NCI-H1105 treated with DMSO at 0.1 percent for 48 hours (cell line): Measurements from ENCODE around the gene TTC12.
"Not testable (repeated sequence)": the region's sequence is repeated elsewhere in the genome, so short reads cannot be mapped to it uniquely, and the experiment has no call there.

ENCODE experiments used
- DNase-seq: peaks from one replicate; lab custom pipeline; 2025; lab: John Stamatoyannopoulos, UW

Gene TTC12

DNA sequence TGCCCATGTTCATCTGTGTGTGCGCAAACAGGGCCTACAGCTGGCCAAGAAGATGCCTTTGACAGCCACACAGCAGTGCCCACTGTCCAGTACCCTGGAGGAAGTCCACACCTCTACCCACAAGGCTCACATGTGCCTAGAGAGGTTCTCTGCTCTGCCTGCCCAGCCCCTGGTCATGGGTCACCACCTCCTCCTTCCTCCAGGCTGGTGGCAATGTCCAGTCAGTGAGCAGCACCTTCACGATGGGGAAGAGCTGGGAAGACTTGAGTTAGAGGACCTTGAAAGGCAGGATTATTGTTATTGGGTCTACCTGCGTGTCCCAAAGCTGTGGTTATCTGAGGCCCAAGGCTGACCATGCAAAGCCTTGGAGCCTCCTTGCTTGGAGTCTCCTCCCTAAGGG lies 28.4 kb upstream of the TTC12 start:
- no peak for DNase-seq

GRCh38 chr11:113286509-113287497 lies 27.6 kb upstream of the TTC12 start:
- no peak for DNase-seq

DNA sequence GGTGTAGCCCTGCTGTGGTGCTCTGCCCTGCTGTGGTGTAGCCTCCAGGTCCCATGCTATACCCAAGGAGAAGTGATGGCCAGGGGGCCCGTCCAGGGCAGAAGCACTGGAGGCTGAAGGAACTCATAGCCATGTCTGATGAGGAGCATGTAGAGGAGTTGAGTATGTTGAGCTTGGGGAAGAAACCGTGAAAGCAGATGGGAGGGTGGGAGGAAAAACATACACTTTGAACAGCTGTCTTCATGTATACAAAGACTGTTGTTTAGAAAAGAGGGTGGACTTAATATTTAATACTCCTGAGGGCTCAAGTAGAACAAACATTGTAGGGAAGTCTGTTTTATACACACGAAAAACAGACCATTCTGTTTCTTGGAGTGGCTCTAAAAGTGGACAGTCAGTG lies 26.6 kb upstream of the TTC12 start:
- no peak for DNase-seq

- no peak for DNase-seq
Measured at GRCh38 chr11:113288286-113288863, 26.0 kb upstream of the TTC12 start.

DNA sequence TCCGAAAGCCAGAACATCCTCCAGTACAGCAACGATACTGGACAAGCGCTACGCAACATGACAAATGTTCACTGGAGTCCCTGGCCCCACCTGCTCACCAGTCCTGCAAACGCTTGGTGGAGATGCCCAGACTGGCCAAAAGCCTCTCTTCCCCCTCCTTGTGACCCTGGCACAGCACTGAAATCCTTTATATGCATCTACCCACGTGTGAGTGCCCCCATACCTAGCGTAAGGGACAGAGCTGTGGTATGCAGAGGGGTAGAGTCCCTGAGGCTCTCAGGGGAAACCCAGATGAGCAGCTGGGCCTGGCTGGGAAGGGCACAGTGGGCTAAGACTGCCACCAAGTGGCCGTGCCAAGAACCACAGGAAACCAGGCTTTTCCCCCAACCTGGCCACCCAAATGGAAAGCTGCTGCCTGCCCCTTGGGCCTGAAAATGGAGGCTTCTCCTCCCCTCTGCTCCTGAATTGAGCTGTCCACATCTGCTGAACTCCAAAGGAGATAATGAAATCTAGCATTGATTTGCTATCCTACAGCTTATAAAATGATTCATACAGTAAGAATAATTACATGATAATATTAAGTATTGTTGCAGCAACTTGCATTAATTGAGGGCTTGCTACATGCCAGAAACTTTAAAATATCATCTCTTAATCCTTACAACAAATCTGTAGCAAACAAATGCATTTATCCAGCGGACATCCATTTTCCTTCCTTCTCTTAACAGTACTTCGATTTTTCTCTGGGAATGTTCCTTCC lies 24.8 kb upstream of the TTC12 start:
- DNase-seq: peak; percentile 64

DNA sequence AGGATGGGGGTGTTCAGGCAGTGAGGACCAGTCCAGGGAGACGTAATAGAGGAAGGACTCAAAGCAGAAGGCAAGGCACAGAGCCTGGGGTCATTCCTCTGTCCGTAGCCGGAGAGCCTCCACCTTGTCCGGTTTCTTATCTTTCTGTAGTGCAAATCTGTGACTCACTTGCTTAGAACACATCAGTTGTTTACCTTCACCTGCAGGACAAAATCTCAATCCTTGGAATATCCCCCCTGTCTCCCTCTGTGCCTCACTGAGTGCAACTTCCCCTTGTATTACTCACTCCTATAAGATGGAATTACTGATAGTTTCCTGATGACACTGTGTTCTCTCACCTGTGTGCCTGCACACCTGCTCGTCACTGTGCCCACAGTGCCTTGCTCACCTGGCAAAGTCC lies 20.4 kb upstream of the TTC12 start:
- DNase-seq: no peak

GRCh38 chr11:113295993-113296392 lies 18.4 kb upstream of the TTC12 start:
- no peak for DNase-seq

DNA sequence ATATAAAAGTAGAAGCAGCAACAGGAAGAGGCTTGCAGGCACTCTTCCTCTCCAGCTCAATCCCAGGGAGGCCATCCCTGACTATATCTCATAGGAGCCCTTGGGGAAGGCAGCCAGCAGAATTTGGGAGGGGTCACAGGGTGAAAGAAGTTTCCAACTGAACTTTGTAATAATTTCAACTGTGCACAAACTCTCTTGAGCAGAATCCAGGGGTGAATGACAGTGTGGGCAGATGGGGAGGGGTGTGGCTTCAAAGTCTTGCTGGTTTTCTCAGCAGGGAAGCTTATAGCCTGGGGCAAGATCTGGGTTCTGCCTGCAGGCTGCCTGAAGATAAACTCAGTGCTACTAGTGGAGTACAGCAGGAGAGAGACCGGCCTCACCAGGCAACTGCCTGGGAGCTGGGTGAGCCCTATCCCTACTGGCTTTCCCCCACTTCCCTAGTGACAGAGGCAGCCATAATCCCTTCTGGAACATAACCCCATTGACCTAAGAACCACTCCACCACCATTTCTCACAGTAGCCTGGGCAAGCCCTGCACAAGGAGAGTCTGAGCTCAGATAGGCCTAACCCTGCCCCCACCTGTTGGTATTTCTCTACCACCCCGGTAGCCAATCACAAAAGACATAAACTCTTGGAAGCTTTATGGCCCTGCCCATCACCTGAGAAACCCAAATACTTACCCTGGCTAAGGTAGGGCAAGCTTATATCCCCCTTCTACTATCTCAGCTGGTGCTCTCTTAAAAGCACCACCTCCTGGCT lies 17.8 kb upstream of the TTC12 start:
- DNase-seq: no peak

- not testable (repeated sequence) for DNase-seq
Measured at GRCh38 chr11:113298496-113298895, 15.9 kb upstream of the TTC12 start.

- no peak for DNase-seq
Measured at GRCh38 chr11:113304916-113305315, 9.5 kb upstream of the TTC12 start.

DNA sequence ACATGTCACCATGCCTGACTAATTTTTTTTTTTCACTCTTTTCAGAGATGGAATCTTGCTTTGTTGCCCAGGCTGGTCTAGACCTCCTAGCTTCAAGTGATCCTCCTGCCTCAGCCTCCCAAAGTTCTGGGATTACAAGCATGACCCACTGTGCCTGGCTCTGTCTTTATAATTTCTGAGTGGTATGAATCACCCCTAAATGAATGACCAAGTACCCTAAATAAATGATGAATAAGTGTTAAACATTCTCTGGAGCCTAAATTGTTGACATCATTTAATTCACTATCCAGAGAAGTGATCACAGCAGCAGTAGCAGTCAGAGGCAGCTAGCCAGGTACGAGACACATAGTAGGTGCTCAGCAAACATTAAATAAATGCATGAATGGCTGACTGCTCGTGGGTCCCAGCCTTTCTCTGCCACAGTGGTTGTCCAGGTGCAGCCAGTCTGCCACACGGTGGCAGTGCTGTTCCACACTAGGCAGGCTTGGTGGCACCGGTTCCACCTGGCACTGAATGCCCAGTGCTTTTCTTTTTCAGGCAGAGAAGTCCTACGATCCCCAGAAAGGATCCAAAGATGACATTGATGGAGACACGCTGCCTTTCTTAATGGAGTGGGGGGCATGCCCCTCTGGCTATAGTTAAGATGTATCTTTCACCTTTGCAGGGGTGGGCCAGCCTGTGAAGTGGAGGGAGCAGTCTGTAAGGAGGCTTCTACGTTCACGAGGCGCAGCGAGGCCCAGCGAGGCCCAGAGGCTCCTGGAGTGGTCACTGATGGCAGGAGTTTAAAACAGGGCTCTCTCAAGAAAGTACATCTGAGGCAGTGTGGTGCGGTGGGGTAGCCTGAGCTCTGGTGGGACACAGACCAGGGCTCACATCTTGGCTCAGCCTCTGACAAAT lies 8.7 kb upstream of the TTC12 start:
- peak; percentile 72 for DNase-seq

- no peak for DNase-seq
Measured at GRCh38 chr11:113308601-113309000, 5.8 kb upstream of the TTC12 start.

- no peak for DNase-seq
Measured at GRCh38 chr11:113311536-113311935, 2.8 kb upstream of the TTC12 start.

DNA sequence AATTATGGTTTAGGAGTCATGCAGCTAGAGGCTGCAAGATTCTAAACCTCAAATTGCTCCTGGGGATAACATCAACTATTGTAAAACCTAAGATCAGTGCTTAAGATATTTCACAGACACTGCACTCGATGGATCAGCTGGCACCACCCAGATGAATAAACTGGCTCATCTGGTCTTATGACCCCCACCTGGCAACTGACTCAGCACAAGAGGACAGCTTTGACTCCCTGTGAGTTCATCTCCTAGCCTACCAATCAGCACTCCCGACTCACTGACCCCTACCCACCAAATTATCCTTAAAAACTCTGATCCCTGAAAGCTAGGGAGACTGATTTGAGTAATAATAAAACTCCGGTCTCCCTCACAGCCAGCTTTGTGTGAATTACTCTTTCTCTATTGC lies 782 bp upstream of the TTC12 start:
- DNase-seq: no peak

GRCh38 chr11:113314065-113314388 lies 356 bp upstream of the TTC12 start:
- no peak for DNase-seq

DNA sequence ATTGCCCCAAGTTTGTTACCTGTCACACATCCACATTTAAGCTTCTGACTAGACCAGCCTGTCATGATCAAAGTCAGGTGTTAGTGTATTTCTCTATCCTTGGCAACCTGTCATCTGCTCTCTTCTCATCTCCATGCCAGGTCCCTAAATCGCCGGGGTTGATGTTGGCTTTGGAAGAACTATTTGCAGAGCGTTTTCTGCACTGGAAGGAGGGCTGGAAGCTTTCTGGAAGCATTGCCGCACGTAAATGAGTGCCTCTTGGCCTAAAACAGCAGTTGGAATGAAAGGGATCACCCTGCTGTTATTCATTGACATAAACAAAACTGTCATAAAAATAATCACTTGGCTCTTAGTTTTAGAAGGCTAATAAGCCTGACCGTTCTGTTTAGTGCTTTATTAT lies 1.4 kb downstream of the TTC12 start:
- DNase-seq: no peak

GRCh38 chr11:113316256-113316655 lies 1.9 kb downstream of the TTC12 start:
- no peak for DNase-seq

- DNase-seq: no peak
Measured at GRCh38 chr11:113317339-113317738, 3.0 kb downstream of the TTC12 start.

- no peak for DNase-seq
Measured at GRCh38 chr11:113319085-113319484, 4.7 kb downstream of the TTC12 start.

GRCh38 chr11:113322158-113322557 lies 7.8 kb downstream of the TTC12 start:
- no peak for DNase-seq

GRCh38 chr11:113324250-113324649 lies 9.9 kb downstream of the TTC12 start:
- no peak for DNase-seq
